Endothelial cell of umbilical vein (primary cell): Measurements from ENCODE around the gene SLC41A3. TPM values are rescaled to one million over a fixed set of nuclear protein-coding genes. Genes with fewer than 3 reads are reported as not detected.

Experiments used
- BruUV-seq: library from RNA; stranded (reverse); fragments of 400-500 nt; replicated peaks from 2 replicates; lab custom pipeline; 2021; lab: Mats Ljungman, UMichigan
- CTCF ChIA-PET: fragments of 300-600, 350-600 bp; sonication (Branson Sonifier 250); formaldehyde crosslinking; loops from one replicate; lab custom pipeline; 2021; ENCODE audit warnings: antibody characterized with exemption, inconsistent platforms; lab: Charles Lee
- POLR2A ChIA-PET: fragments of 300-600, 350-600 bp; sonication (Branson Sonifier 250); formaldehyde crosslinking; loops from one replicate; lab custom pipeline; 2021; ENCODE audit warnings: antibody characterized with exemption, inconsistent platforms; lab: Charles Lee
- DNase-seq: peaks from one replicate; pipeline ENCODE4 v3.0.0-alpha.2; 2011; ENCODE audit warnings: low read depth, low spot score
- FAIRE-seq: peaks from 2 replicates; lab custom pipeline; 2011; peaks lifted over from hg19 to GRCh38; lab: Jason Lieb, UNC
- H2AFZ ChIP-seq: 2 replicates; pipeline ENCODE4 v1.6.0; 2012; ENCODE audit warnings: low read depth, low read length, control low read depth, inconsistent platforms
- H3K27ac ChIP-seq: 2 replicates; pipeline ENCODE4 v1.5.1; 2011; ENCODE audit warnings: low read depth, mild to moderate bottlenecking, control low read depth, low read length, moderate library complexity; ENCODE audit not compliant: insufficient read depth
- H3K27me3 ChIP-seq, 2 experiments: 2 replicates each; pipeline versions ENCODE4 v1.6.0 to v1.6.1; 2011; ENCODE audit warnings: low read length in 2 of 2, mixed read lengths in 1 of 2; ENCODE audit not compliant: control insufficient read depth in 2 of 2, insufficient read depth in 2 of 2
- H3K36me3 ChIP-seq, 2 experiments: 2 replicates in 1 of 2; 3 replicates in 1 of 2; pipeline ENCODE4 v1.5.1; 2011; ENCODE audit warnings: low read length in 2 of 2, mild to moderate bottlenecking in 1 of 2, moderate library complexity in 1 of 2; ENCODE audit not compliant: control insufficient read depth in 2 of 2, insufficient read depth in 2 of 2; ENCODE audit errors: extremely low read depth in 1 of 2
- H3K4me1 ChIP-seq: 3 replicates; pipeline ENCODE4 v1.5.1; 2011; ENCODE audit warnings: mild to moderate bottlenecking, low read length; ENCODE audit not compliant: control insufficient read depth, insufficient read depth; ENCODE audit errors: extremely low read depth
- H3K4me2 ChIP-seq: 2 replicates; pipeline ENCODE4 v1.6.1; 2011; ENCODE audit warnings: low read length, control low read depth, mixed read lengths; ENCODE audit not compliant: insufficient read depth
- H3K4me3 ChIP-seq, 3 experiments: fragments of 200-600 bp in 1 of 3; sonication (generic), shearing (Covaris generic) in 1 of 3; replicated peaks in 1 of 3; 2 replicates each; pipeline ENCODE4 v1.5.1; 2011 to 2016; ENCODE audit warnings: control low read depth in 3 of 3, low read length in 3 of 3, mild to moderate bottlenecking in 2 of 3, inconsistent platforms in 1 of 3, low read depth in 1 of 3, moderate library complexity in 1 of 3; ENCODE audit not compliant: insufficient read depth in 1 of 3
- H3K79me2 ChIP-seq: 2 replicates; pipeline ENCODE4 v1.6.0; 2012; ENCODE audit warnings: low read length, inconsistent platforms; ENCODE audit not compliant: control insufficient read depth, insufficient read depth
- H3K9ac ChIP-seq: replicated peaks from 2 replicates; pipeline ENCODE3; 2011; ENCODE audit warnings: low read length, control low read depth; ENCODE audit not compliant: insufficient read depth; ENCODE audit errors: extremely low read depth
- H3K9me1 ChIP-seq: replicated peaks from 3 replicates; pipeline ENCODE4 v1.6.0; 2011; ENCODE audit warnings: mild to moderate bottlenecking, low read length; ENCODE audit not compliant: control insufficient read depth, insufficient read depth; ENCODE audit errors: extremely low read depth
- H3K9me3 ChIP-seq: replicated peaks from 2 replicates; pipeline ENCODE4 v1.5.1; 2012; ENCODE audit warnings: low read length, inconsistent platforms; ENCODE audit not compliant: control insufficient read depth, insufficient read depth
- H4K20me1 ChIP-seq: replicated peaks from 2 replicates; pipeline ENCODE3; 2011; ENCODE audit warnings: mild to moderate bottlenecking, low read length; ENCODE audit not compliant: control insufficient read depth, insufficient read depth; ENCODE audit errors: extremely low read depth
- EZH2 ChIP-seq: IDR thresholded peaks from 2 replicates; pipeline ENCODE4 v1.6.1; 2012; ENCODE audit warnings: borderline replicate concordance, low read depth, mild to moderate bottlenecking, moderate library complexity, low read length, inconsistent platforms; ENCODE audit not compliant: severe bottlenecking
- FOS ChIP-seq: IDR thresholded peaks from 2 replicates; pipeline ENCODE4 v1.6.1; 2011; ENCODE audit warnings: mild to moderate bottlenecking, low read length, moderate library complexity, borderline replicate concordance; ENCODE audit not compliant: insufficient read depth
- GATA2 ChIP-seq: IDR thresholded peaks from 2 replicates; pipeline ENCODE4 v1.7.0; 2011; ENCODE audit warnings: low read depth, mild to moderate bottlenecking, moderate library complexity, mixed read lengths, low read length; ENCODE audit not compliant: insufficient read length, insufficient read depth
- JUN ChIP-seq: IDR thresholded peaks from 2 replicates; pipeline ENCODE4 v1.6.1; 2011; ENCODE audit warnings: borderline replicate concordance, low read depth; ENCODE audit not compliant: insufficient read length, insufficient read depth
- MYC ChIP-seq: IDR thresholded peaks from one replicate; pipeline ENCODE4 v1.6.1; 2011; ENCODE audit warnings: mild to moderate bottlenecking, low read depth, low read length
- POLR2A ChIP-seq: IDR thresholded peaks from 2 replicates; pipeline ENCODE4 v1.6.1; 2012; ENCODE audit warnings: low read depth, mild to moderate bottlenecking, control low read depth, low read length
- POLR2AphosphoS5 ChIP-seq: IDR thresholded peaks from 2 replicates; pipeline ENCODE4 v1.6.1; 2012; ENCODE audit warnings: low read depth, mild to moderate bottlenecking, control low read depth, low read length, moderate library complexity; ENCODE audit not compliant: insufficient read depth
- dilution Hi-C: fragments of 300-500 bp; cut with MboI; formaldehyde crosslinking; loops from one replicate; pipeline ENCODE4 v1.15.0; 2019; ENCODE audit warnings: low sequenced_read_pairs; ENCODE audit not compliant: extremely low pct_ligation_motif_present
- intact Hi-C: fragments of 100-400 bp; cut with micrococcal nuclease; formaldehyde crosslinking; loops from one replicate; pipeline ENCODE4 v1.10.0; 2022
- polyA plus RNA-seq, 4 experiments: library from polyadenylated mRNA; depleted of rRNA in 3 of 4; stranded (reverse) in 3 of 4; unstranded in 1 of 4; fragments of >200 nt; gene quantifications; 2 replicates each; pipeline versions ENCODE4 v1.2.1 to v1.2.3, GENCODE V29; 2011 to 2012; ENCODE audit warnings: missing spikeins in 1 of 4
- total RNA-seq: library from RNA; stranded (reverse); gene quantifications from 2 replicates; pipeline ENCODE4 v1.2.3, GENCODE V29; 2021
- TF ChIP-seq, protein P1 (sequence below), 2 donors: IDR thresholded peaks; 1 replicate in 1 of 2; 2 replicates in 1 of 2; pipeline ENCODE4 v1.5.1; 2011; ENCODE audit warnings: low read length in 2 of 2, mild to moderate bottlenecking in 2 of 2, moderate library complexity in 2 of 2, control low read depth in 1 of 2, inconsistent platforms in 1 of 2, low read depth in 1 of 2; ENCODE audit not compliant: insufficient read depth in 1 of 2; ENCODE audit errors: extremely low read depth in 1 of 2
- TF ChIP-seq, protein P2 (sequence below): IDR thresholded peaks from 2 replicates; pipeline ENCODE4 v1.6.1; 2011; ENCODE audit not compliant: insufficient read depth, insufficient read length

The SLC41A3 gene
- total and polyA plus RNA-seq, 2 donors (not counting 3 experiments of a cell fraction or from before 2014, with no cell fraction given): 52.5 to 118 TPM

DNA sequence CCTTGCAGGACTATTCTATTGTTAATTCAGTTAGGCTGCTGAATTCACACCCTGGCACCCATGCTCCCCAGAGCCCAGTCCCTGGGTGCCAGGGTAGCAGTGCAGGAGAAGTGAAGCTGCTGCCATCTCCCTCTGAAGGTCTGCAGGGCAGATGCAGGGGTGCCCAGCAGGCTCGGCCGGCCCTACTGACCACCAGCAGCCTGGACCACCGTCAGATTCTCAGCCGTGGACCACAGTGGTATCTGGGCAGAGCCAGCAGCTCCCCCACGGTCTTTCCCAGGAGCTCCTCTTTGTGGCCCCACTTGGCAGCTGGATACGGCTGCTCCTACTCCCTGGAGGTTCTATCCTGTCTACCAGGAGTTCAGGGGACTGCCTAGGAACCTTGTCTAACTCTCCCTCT lies 49.7 kb upstream of the SLC41A3 start:
- H3K4me2 ChIP-seq: no peak overlapping the region
- POLR2A ChIA-PET: no interaction called here

More for the DNA sequence above, 49.7 kb upstream of the SLC41A3 start:
- intact Hi-C loops (loop anchor here (1.0 to 5.0 kb wide), 5 partner anchors 65 to 256 kb away; no protein-coding TSS in a partner anchor), dilution Hi-C loops (no loop called here)
- H4K20me1 ChIP-seq: no peaks in the 10 kb centered on the region
- peaks cover 11% of the 10 kb centered on the region for H3K4me1 ChIP-seq
- no peak overlapping the region for H3K27ac ChIP-seq
- no peak overlapping the region for H3K4me3 ChIP-seq
- no peak overlapping the region for H3K9ac ChIP-seq
- DNase-seq (no peak), FAIRE-seq (no peak)
- no peaks in the 10 kb centered on the region for H3K27me3 ChIP-seq
- TF ChIP-seq EZH2 (no peak), GATA2 (no peak), JUN (no peak), MYC (no peak), POLR2AphosphoS5 (no peak), POLR2A (no peak), FOS (no peak)
- TF ChIP-seq, protein P1, sequence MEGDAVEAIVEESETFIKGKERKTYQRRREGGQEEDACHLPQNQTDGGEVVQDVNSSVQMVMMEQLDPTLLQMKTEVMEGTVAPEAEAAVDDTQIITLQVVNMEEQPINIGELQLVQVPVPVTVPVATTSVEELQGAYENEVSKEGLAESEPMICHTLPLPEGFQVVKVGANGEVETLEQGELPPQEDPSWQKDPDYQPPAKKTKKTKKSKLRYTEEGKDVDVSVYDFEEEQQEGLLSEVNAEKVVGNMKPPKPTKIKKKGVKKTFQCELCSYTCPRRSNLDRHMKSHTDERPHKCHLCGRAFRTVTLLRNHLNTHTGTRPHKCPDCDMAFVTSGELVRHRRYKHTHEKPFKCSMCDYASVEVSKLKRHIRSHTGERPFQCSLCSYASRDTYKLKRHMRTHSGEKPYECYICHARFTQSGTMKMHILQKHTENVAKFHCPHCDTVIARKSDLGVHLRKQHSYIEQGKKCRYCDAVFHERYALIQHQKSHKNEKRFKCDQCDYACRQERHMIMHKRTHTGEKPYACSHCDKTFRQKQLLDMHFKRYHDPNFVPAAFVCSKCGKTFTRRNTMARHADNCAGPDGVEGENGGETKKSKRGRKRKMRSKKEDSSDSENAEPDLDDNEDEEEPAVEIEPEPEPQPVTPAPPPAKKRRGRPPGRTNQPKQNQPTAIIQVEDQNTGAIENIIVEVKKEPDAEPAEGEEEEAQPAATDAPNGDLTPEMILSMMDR (IDR thresholded peaks at IDR 0.05; ENCODE audit: extremely low read depth in 1 of 2, insufficient read depth in 1 of 2, low read depth in 1 of 2, low read length in 2 of 2): no peak
- TF ChIP-seq, protein P2, sequence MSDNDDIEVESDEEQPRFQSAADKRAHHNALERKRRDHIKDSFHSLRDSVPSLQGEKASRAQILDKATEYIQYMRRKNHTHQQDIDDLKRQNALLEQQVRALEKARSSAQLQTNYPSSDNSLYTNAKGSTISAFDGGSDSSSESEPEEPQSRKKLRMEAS: no peak
- no peaks in the 10 kb centered on the region for H3K36me3 ChIP-seq
- BruUV-seq: no TSS peak
- H3K9me1 ChIP-seq: no peaks in the 10 kb centered on the region
- CTCF ChIA-PET: interaction anchor here (0.7 to 3.9 kb wide), 19 partner anchors 9 to 1416 kb away, joined by 3 to 68 read pairs (median 4); partner anchors contain the start of genes KLF15 and ZXDC
- H3K79me2 ChIP-seq: no peaks in the 10 kb centered on the region
- no peaks in the 10 kb centered on the region for H3K9me3 ChIP-seq
- H2AFZ ChIP-seq: no peak overlapping the region
